Measurements from ENCODE around the gene SIRPD.
"Not testable (repeated sequence)": the region's sequence is repeated elsewhere in the genome, so short reads cannot be mapped to it uniquely, and the experiment has no call there.

The SIRPD gene

GRCh38 chr20:1500496-1500895 is 57.0 kb downstream of the SIRPD start:
- peak overlapping the region; percentile 38 for H3K4me2 ChIP-seq (ENCODE audit: low read depth, low read length)
- DNase-seq, result peak; percentile 62
- no peak overlapping the region; the same call in 1 of the 2 replicates for H3K4me3 ChIP-seq (ENCODE audit: low read length)
- H3K9me3 ChIP-seq (replicated peaks; ENCODE audit: insufficient read depth, low read length), result no peaks in the 10 kb centered on the region
- peaks cover 17% of the 10 kb centered on the region for H3F3A ChIP-seq (ENCODE audit: insufficient read depth, low read length)
- peak overlapping the region; percentile 74 for H3K27ac ChIP-seq (ENCODE audit: low read length)
- H4K20me1 ChIP-seq (ENCODE audit: insufficient read depth, low read length), result no peaks in the 10 kb centered on the region
- no peak overlapping the region for H3K9ac ChIP-seq (ENCODE audit: low read length)
- H3K27me3 ChIP-seq (replicated peaks; ENCODE audit: insufficient read depth, low read length), result no peaks in the 10 kb centered on the region
- H3K9me2 ChIP-seq (replicated peaks; ENCODE audit: insufficient read depth, low read length), result no peaks in the 10 kb centered on the region
- no peaks in the 10 kb centered on the region for H3K36me3 ChIP-seq (replicated peaks; ENCODE audit: insufficient read depth, low read length)
- TF ChIP-seq CTCF (IDR thresholded peaks at IDR 0.05; ENCODE audit: low read length), result no peak
- no peak for TF ChIP-seq EZH2 (optimal IDR thresholded peaks at IDR 0.05; ENCODE audit: low read depth, low read length)
- no peak for TF ChIP-seq EZH2phosphoT487 (IDR thresholded peaks at IDR 0.05; ENCODE audit: low read length)
- peak overlapping the region; percentile 46; the same call in 1 of the 2 replicates for H2AFZ ChIP-seq (ENCODE audit: low read length)
- peaks cover 40% of the 10 kb centered on the region for H3K4me1 ChIP-seq (ENCODE audit: low read length)
- H3K79me2 ChIP-seq (ENCODE audit: low read length), result no peaks in the 10 kb centered on the region

GRCh38 chr20:1499528-1500420 is 57.7 kb downstream of the SIRPD start:
- no peak for TF ChIP-seq EZH2phosphoT487 (IDR thresholded peaks at IDR 0.05; ENCODE audit: low read length)
- no peak for TF ChIP-seq CTCF (IDR thresholded peaks at IDR 0.05; ENCODE audit: low read length)
- TF ChIP-seq EZH2 (optimal IDR thresholded peaks at IDR 0.05; ENCODE audit: low read depth, low read length), result no peak
- Histone ChIP-seq H3K4me3 (ENCODE audit: low read length) (no peak overlapping the region; the same call in 1 of the 2 replicates), H3K9me2 (replicated peaks; ENCODE audit: insufficient read depth, low read length) (no peaks in the 10 kb centered on the region), H3K27me3 (replicated peaks; ENCODE audit: insufficient read depth, low read length) (no peaks in the 10 kb centered on the region), H3K4me1 (ENCODE audit: low read length) (peaks cover 41% of the 10 kb centered on the region), H3K9ac (ENCODE audit: low read length) (no peak overlapping the region), H4K20me1 (ENCODE audit: insufficient read depth, low read length) (no peaks in the 10 kb centered on the region), H3F3A (ENCODE audit: insufficient read depth, low read length) (peaks cover 17% of the 10 kb centered on the region), H3K4me2 (ENCODE audit: low read depth, low read length) (peak overlapping the region; percentile 38), H3K36me3 (replicated peaks; ENCODE audit: insufficient read depth, low read length) (no peaks in the 10 kb centered on the region), H3K79me2 (ENCODE audit: low read length) (no peaks in the 10 kb centered on the region), H3K27ac (ENCODE audit: low read length) (peak overlapping the region; percentile 74), H2AFZ (ENCODE audit: low read length) (peak overlapping the region; percentile 46), H3K9me3 (replicated peaks; ENCODE audit: insufficient read depth, low read length) (no peaks in the 10 kb centered on the region)
- DNase-seq, result peak; percentile 33

GRCh38 chr20:1497371-1497770 is 60.1 kb downstream of the SIRPD start:
- H3K4me2 ChIP-seq (ENCODE audit: low read depth, low read length); H3K79me2 ChIP-seq (ENCODE audit: low read length); H3K4me3 ChIP-seq (ENCODE audit: low read length); H3K9ac ChIP-seq (ENCODE audit: low read length); H3K27ac ChIP-seq (ENCODE audit: low read length); H3K9me3 ChIP-seq (replicated peaks; ENCODE audit: insufficient read depth, low read length); H2AFZ ChIP-seq (ENCODE audit: low read length); H3K36me3 ChIP-seq (replicated peaks; ENCODE audit: insufficient read depth, low read length); H3K9me2 ChIP-seq (replicated peaks; ENCODE audit: insufficient read depth, low read length); H3K27me3 ChIP-seq (replicated peaks; ENCODE audit: insufficient read depth, low read length); DNase-seq; H4K20me1 ChIP-seq (ENCODE audit: insufficient read depth, low read length): not testable (repeated sequence)
- Histone ChIP-seq H3K4me1 (ENCODE audit: low read length) (peaks cover 44% of the 10 kb centered on the region), H3F3A (ENCODE audit: insufficient read depth, low read length) (peaks cover 17% of the 10 kb centered on the region)

- H3K9me3 ChIP-seq (replicated peaks; ENCODE audit: insufficient read depth, low read length), result no peaks in the 10 kb centered on the region
These were observed 60.6 kb downstream of the SIRPD start for GRCh38 chr20:1496930-1497329.

More at GRCh38 chr20:1496930-1497329, 60.6 kb downstream of the SIRPD start:
- H3K4me3 ChIP-seq (ENCODE audit: low read length), result no peak overlapping the region
- no peaks in the 10 kb centered on the region for H3K27me3 ChIP-seq (replicated peaks; ENCODE audit: insufficient read depth, low read length)
- DNase-seq, result no peak
- H3K27ac ChIP-seq (ENCODE audit: low read length), result no peak overlapping the region
- no peak overlapping the region for H3K9ac ChIP-seq (ENCODE audit: low read length)
- TF ChIP-seq EZH2 (optimal IDR thresholded peaks at IDR 0.05; ENCODE audit: low read depth, low read length), result no peak
- no peaks in the 10 kb centered on the region for H3K9me2 ChIP-seq (replicated peaks; ENCODE audit: insufficient read depth, low read length)
- H3K36me3 ChIP-seq (replicated peaks; ENCODE audit: insufficient read depth, low read length), result no peaks in the 10 kb centered on the region
- no peak overlapping the region for H2AFZ ChIP-seq (ENCODE audit: low read length)
- no peaks in the 10 kb centered on the region for H3K79me2 ChIP-seq (ENCODE audit: low read length)
- no peak overlapping the region for H3K4me2 ChIP-seq (ENCODE audit: low read depth, low read length)
- H3F3A ChIP-seq (ENCODE audit: insufficient read depth, low read length), result peaks cover 17% of the 10 kb centered on the region
- H4K20me1 ChIP-seq (ENCODE audit: insufficient read depth, low read length), result no peaks in the 10 kb centered on the region
- peaks cover 43% of the 10 kb centered on the region for H3K4me1 ChIP-seq (ENCODE audit: low read length)

Measured in MM.1S (cell line).